GM13976 (cell line): Measurements from ENCODE around the gene SORCS3.

Experiments used
- DNase-seq: peaks from one replicate; pipeline ENCODE4 v3.0.0; 2012; ENCODE audit warnings: low spot score
- in situ Hi-C: fragments of 300-500 bp; cut with MboI; formaldehyde crosslinking; loops from one replicate; pipeline ENCODE4 v1.12.0; 2022; ENCODE audit warnings: low sequenced_read_pairs, mixed read lengths, inconsistent platforms; ENCODE audit not compliant: unreplicated experiment
- TF ChIP-seq, protein P1 (sequence below): IDR thresholded peaks from 2 replicates; pipeline ENCODE4 v1.5.1; 2012; ENCODE audit warnings: borderline replicate concordance, mild to moderate bottlenecking; ENCODE audit not compliant: insufficient read depth; ENCODE audit errors: extremely low read depth, missing control alignments, control extremely low read depth

The SORCS3 gene

DNA sequence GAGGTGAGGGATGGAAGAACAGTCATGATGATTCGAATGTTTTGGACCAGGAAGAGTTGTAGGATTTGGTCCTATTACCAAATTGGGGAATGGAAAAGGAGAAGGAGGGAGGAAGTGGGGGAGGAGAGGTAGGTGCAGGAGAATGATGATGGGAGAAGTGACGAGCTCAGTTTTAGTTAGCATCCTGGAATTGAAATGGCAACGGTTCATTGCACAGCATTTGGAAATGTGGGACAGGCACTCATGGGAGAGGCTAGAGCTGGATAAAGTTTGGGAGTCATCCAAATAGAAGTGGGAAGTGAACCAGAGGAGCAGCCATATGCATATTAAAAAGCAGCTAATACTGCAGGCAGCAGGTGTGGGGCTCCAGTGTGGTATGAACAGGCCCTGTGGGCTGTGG is 253.6 kb downstream of the SORCS3 start:
- in situ Hi-C loops: no loop called here
- no peak for DNase-seq
- TF ChIP-seq, protein P1, sequence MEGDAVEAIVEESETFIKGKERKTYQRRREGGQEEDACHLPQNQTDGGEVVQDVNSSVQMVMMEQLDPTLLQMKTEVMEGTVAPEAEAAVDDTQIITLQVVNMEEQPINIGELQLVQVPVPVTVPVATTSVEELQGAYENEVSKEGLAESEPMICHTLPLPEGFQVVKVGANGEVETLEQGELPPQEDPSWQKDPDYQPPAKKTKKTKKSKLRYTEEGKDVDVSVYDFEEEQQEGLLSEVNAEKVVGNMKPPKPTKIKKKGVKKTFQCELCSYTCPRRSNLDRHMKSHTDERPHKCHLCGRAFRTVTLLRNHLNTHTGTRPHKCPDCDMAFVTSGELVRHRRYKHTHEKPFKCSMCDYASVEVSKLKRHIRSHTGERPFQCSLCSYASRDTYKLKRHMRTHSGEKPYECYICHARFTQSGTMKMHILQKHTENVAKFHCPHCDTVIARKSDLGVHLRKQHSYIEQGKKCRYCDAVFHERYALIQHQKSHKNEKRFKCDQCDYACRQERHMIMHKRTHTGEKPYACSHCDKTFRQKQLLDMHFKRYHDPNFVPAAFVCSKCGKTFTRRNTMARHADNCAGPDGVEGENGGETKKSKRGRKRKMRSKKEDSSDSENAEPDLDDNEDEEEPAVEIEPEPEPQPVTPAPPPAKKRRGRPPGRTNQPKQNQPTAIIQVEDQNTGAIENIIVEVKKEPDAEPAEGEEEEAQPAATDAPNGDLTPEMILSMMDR: no peak

DNA sequence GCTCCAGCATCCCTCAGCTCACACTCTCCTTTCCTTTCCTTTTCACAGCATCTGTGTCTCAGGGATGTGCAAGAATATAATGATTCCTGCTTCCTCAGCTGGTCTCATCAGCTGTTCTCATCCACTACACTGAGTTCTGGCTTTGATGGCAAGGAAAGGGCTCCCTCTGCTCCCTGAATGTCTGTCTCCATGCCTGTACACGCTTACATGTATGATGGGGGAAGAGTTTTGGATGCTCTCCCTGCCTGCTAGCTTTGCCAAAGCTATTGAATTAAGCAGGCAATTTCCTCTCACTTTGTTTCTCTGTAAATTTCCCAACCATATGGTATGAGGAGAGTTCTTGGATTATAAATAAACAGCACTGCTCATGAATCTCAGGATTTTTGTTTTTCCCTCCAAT is 254.5 kb downstream of the SORCS3 start:
- in situ Hi-C loops: no loop called here
- TF ChIP-seq, protein P1: no peak

DNA sequence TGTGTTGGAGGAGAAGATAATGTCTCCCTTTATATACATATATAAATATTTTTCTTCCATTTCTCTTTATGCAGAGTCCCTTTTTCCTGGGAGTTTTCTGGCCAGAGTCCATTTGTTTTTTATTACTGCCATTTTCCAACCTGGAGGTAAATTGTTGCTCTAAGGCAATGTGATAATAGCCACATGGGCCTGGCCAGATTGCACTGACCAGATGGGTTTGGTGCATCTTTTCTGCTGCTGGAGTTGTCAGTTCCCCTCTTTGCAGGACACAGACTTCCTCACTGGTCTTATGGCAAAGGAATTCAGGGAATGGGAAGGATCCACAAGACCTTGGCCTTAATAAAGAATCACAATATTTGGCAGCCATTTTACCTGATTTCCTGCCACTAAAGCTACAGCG is 254.9 kb downstream of the SORCS3 start:
- DNase-seq: no peak
- in situ Hi-C loops: no loop called here
- TF ChIP-seq, protein P1: no peak

More for the DNA sequence above, 254.5 kb downstream of the SORCS3 start:
- no peak for DNase-seq

DNA sequence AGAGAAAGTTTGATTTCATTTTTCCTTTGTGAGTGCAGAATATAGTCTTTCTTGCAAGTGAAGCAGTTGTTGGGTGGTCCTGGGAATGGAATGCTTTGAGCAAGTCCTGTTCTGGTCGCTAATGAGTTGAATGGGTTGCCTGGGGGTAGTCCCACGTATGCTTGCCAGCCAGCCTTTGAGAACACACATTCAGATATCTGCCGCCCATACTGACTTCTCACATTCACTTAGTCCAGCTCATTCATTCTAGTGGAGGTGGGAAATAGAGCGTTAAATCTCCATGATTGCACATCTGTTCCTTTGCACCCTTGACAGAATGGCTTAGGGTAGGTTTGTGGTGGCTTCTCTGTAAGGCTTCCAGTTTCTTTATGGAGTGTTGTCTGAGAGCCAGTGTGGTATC is 256.6 kb downstream of the SORCS3 start:
- in situ Hi-C loops: no loop called here
- TF ChIP-seq, protein P1: no peak

DNA sequence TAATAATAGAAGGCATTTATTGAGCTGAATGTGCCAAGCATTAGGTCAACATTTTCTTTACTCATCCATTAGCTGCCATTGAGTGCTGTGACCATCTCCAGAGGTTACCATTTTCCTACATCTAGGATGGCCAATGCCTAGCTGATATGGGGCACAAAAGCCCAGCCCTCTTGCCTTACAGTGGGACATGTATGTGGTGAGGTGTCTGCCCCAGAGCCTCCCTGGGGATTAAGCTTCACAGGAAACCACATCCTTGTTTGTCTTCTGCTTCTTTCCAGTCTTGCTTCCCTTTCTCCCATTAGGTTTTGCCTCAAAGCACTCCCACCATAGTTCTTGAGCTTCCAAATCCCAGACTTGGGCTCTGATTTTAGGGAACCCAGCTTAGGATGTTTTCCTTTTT is 258.7 kb downstream of the SORCS3 start:
- in situ Hi-C loops: no loop called here
- DNase-seq: no peak
- TF ChIP-seq, protein P1: no peak

More for the DNA sequence above, 256.6 kb downstream of the SORCS3 start:
- no peak for DNase-seq

DNA sequence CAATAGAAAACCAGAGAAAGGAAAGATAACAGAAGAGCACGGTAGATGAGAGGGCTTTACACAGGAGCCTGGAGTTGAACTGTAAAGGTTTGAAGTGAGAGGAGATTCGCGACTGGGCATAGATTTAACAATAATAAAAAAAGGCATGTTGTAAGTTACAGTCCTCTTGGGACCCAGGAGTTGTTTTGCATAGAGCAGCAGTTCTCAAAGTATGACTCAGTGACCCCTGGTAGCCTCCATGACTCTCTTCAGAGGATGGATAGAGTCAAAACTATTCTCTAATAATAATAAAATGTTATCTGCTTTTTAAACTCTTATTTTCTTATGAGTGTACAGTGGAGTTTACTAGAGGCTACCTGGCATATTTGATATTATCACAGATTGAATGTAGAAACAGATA is 262.3 kb downstream of the SORCS3 start:
- in situ Hi-C loops: no loop called here
- TF ChIP-seq, protein P1: no peak
- no peak for DNase-seq
